GM12892 (cell line): ENCODE results near the gene KHDRBS2.

Source experiments
- DNase-seq: peaks from one replicate; pipeline ENCODE4 v3.0.0; 2011; ENCODE audit not compliant: insufficient read length
- FAIRE-seq: peaks from 2 replicates; lab custom pipeline; 2011; peaks lifted over from hg19 to GRCh38; lab: Jason Lieb, UNC
- POLR2A ChIP-seq: IDR thresholded peaks from 2 replicates; pipeline ENCODE4 v1.6.1; 2011; ENCODE audit warnings: low read depth, low read length, control low read depth
- POLR2AphosphoS5 ChIP-seq: IDR thresholded peaks from 2 replicates; pipeline ENCODE4 v1.6.1; 2011; ENCODE audit warnings: low read depth, low read length, control low read depth
- TAF1 ChIP-seq: IDR thresholded peaks from 2 replicates; pipeline ENCODE4 v1.6.1; 2011; ENCODE audit warnings: low read depth, mild to moderate bottlenecking, control low read depth, low read length, borderline replicate concordance

KHDRBS2 gene

GRCh38 chr6:62086047-62086446, 200.0 kb downstream of the KHDRBS2 start:
- TF ChIP-seq TAF1 = no peak
- no peak for TF ChIP-seq POLR2AphosphoS5
- TF ChIP-seq POLR2A = no peak
- FAIRE-seq (no peak), DNase-seq (no peak)

DNA sequence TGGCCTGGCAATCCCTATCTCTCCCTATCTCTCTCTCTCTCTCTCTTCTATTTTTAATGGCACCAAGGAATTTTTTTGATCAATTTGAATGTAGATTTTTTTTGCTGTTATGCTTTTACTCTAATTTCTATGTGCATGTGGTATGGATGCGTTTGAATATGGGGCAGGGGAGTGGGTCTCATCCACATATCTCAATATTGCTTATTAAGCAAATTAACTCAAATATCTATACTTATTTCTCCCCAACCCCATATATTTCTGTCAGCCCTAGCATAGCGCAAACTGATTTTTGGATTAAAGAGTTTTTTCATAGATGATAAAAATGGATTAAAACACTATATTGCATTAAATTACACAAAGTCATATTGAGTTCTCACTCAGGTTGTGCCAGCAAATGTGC, 210.2 kb downstream of the KHDRBS2 start:
- DNase-seq (no peak), FAIRE-seq (no peak)
- TF ChIP-seq POLR2AphosphoS5 (no peak), TAF1 (no peak), POLR2A (no peak)

GRCh38 chr6:62059901-62060300, 226.1 kb downstream of the KHDRBS2 start:
- no peak for FAIRE-seq
- DNase-seq = no peak
- TF ChIP-seq TAF1 = no peak
- TF ChIP-seq POLR2AphosphoS5 = no peak
- TF ChIP-seq POLR2A = no peak

DNA sequence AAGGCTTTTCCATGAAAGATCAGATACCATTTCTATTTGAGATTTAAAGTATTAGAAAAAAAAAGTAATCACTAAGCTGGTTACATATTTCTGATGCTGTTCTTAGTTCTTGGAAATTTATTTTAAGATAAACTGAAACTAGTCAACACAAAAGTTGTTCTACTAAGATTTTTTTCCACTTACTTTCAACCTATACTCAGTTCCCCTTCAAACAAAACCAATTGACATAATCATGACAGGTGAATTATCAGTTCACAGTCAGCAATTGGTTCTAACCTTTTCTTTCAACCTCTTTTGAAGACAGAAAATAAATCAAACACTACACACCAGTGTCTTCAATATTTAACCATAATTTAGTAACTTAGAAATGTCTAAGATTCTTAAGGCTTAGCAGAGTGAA, 228.7 kb downstream of the KHDRBS2 start:
- TF ChIP-seq POLR2AphosphoS5 = no peak
- no peak for TF ChIP-seq TAF1
- no peak for TF ChIP-seq POLR2A
- no peak for FAIRE-seq

DNA sequence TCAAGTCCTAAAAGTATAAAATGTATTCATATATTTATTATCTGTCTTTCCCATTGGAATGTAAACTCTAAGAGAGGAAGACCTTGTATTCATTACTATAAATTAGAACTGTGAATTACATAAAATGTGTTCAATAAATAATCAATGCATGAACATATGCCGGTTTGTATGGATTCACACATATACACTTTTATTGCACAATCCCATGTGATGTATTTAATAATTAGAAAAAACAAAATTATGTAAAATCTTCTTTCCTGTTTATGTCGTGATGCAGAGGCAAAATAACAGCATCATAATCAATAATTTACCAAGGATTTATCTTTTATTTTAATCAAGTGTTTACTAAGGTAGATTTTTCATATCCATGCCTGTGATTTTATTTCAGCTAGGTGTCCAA, 240.5 kb downstream of the KHDRBS2 start:
- no peak for DNase-seq
- no peak for FAIRE-seq
- no peak for TF ChIP-seq POLR2A
- no peak for TF ChIP-seq POLR2AphosphoS5
- TF ChIP-seq TAF1 = no peak

More for the DNA sequence above, 228.7 kb downstream of the KHDRBS2 start:
- DNase-seq = no peak

GRCh38 chr6:62043084-62043483, 242.9 kb downstream of the KHDRBS2 start:
- DNase-seq = no peak
- TF ChIP-seq TAF1 (no peak), POLR2AphosphoS5 (no peak), POLR2A (no peak)
- no peak for FAIRE-seq

- TF ChIP-seq POLR2A = no peak
- TF ChIP-seq TAF1 = no peak
- no peak for TF ChIP-seq POLR2AphosphoS5
- FAIRE-seq (no peak), DNase-seq (no peak)
Observed at GRCh38 chr6:62042429-62042828, 243.6 kb downstream of the KHDRBS2 start.

GRCh38 chr6:62039605-62040004, 246.4 kb downstream of the KHDRBS2 start:
- DNase-seq = no peak
- TF ChIP-seq POLR2A = no peak
- no peak for FAIRE-seq

- no peak for DNase-seq
- TF ChIP-seq POLR2A = no peak
- TF ChIP-seq TAF1 = no peak
- no peak for TF ChIP-seq POLR2AphosphoS5
- no peak for FAIRE-seq
Observed at GRCh38 chr6:62037445-62037844, 248.6 kb downstream of the KHDRBS2 start.

- no peak for TF ChIP-seq TAF1
- TF ChIP-seq POLR2A = no peak
- no peak for TF ChIP-seq POLR2AphosphoS5
- no peak for DNase-seq
Observed at GRCh38 chr6:62035952-62036351, 250.1 kb downstream of the KHDRBS2 start.

GRCh38 chr6:62013719-62014118, 272.3 kb downstream of the KHDRBS2 start:
- FAIRE-seq (no peak), DNase-seq (no peak)
- no peak for TF ChIP-seq TAF1
- no peak for TF ChIP-seq POLR2A
- TF ChIP-seq POLR2AphosphoS5 = no peak

More at GRCh38 chr6:62035952-62036351, 250.1 kb downstream of the KHDRBS2 start:
- FAIRE-seq = no peak

GRCh38 chr6:62009445-62009844, 276.6 kb downstream of the KHDRBS2 start:
- TF ChIP-seq POLR2AphosphoS5 (no peak), POLR2A (no peak), TAF1 (no peak)
- DNase-seq = no peak

DNA sequence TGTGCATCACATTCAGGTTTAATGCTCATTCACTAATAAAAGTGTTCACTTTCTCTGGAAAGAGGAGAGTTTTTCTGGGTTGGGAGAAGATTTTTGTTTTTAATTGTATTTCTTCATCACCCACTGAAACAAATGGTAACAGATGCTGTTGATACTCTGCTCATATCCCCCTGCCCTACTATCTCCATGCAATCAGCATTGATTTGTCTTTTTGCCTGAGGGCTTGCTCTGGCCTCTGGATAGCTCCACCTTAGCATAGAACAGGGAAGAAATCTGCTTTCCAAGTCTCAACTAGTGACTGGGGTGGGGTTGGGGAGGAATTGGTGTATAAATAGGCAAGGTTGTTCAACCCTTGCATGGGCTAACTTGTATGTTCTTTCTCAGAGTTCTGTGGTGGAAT, 296.4 kb downstream of the KHDRBS2 start:
- TF ChIP-seq TAF1 (no peak), POLR2A (no peak), POLR2AphosphoS5 (no peak)
- FAIRE-seq (no peak), DNase-seq (no peak)

More at GRCh38 chr6:62009445-62009844, 276.6 kb downstream of the KHDRBS2 start:
- FAIRE-seq = no peak

DNA sequence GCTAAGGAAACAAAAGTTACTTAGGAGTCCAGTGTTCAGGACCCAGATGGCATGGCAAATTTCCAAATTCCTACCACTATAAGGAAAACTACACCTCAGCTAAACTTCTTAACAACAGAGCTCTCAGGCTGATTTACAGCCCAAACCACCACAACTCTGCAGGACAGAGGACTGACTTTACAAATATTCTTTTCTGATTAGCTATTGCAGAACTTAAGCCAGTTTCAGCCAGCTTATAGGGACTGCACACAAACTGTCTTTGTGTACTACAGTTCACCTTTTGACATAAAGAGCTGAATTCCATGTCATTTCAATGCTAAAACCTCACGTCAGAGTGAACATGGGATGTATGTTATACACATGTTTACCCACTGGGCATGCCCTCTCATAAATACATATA, 305.4 kb downstream of the KHDRBS2 start:
- DNase-seq = no peak
- TF ChIP-seq POLR2A (no peak), POLR2AphosphoS5 (no peak), TAF1 (no peak)
- no peak for FAIRE-seq
